GM12891 (cell line): ENCODE data around the gene KIF22.

Source experiments
- PAX5 ChIP-seq: IDR thresholded peaks from 2 replicates; pipeline ENCODE4 v1.6.1; 2011; ENCODE audit warnings: low read length, moderate library complexity, mild to moderate bottlenecking; ENCODE audit not compliant: insufficient read depth, severe bottlenecking
- POLR2A ChIP-seq: IDR thresholded peaks from 2 replicates; pipeline ENCODE4 v1.6.1; 2011; ENCODE audit warnings: low read depth, low read length, control low read depth
- POLR2AphosphoS5 ChIP-seq: IDR thresholded peaks from 2 replicates; pipeline ENCODE4 v1.6.1; 2011; ENCODE audit warnings: low read depth, low read length, control low read depth
- POU2F2 ChIP-seq: IDR thresholded peaks from 2 replicates; pipeline ENCODE4 v1.6.1; 2011; ENCODE audit warnings: low read depth, mild to moderate bottlenecking, control low read depth, low read length, moderate library complexity
- TAF1 ChIP-seq: IDR thresholded peaks from 2 replicates; pipeline ENCODE4 v1.6.1; 2011; ENCODE audit warnings: low read depth, low read length, control low read depth

GRCh38 chr16:29742683-29743275 is 47.8 kb upstream of the KIF22 start:
- TF ChIP-seq TAF1 (no peak), POLR2AphosphoS5 (no peak), POLR2A (no peak), POU2F2 (no peak), PAX5 (no peak)
